ENCODE measurements around the gene RNF149.

- TF ChIP-seq CTCF (conservative IDR thresholded peaks at IDR 0.05 in 1 of 2, IDR thresholded peaks at IDR 0.05 in 1 of 2; ENCODE audit: low read depth in 1 of 2, low read length in 2 of 2) (no peak), EZH2 (IDR thresholded peaks at IDR 0.05; ENCODE audit: low read length, missing control alignments) (no peak)
Measured at GRCh38 chr2:101256316-101256715, 52.2 kb downstream of the RNF149 start.
